ENCODE data around the gene APEX1. TPM values are rescaled to one million over a fixed set of nuclear protein-coding genes. Genes with fewer than 3 reads are reported as not detected.
"Not testable (repeated sequence)": the region's sequence is repeated elsewhere in the genome, so short reads cannot be mapped to it uniquely, and the experiment has no call there.

Gene APEX1
- total and polyA plus RNA-seq, 9 donors = 60.0 to 205 (median 182) TPM

- H3K4me1 ChIP-seq (ENCODE audit: control insufficient read depth, insufficient read depth, low read length) = no peaks in the 10 kb centered on the region
- H3K4me3 ChIP-seq (ENCODE audit: low read length) = no peak overlapping the region
- no peaks in the 10 kb centered on the region for H3K9me3 ChIP-seq (replicated peaks; ENCODE audit: control insufficient read depth, low read depth, low read length)
- no peaks in the 10 kb centered on the region for H3K27me3 ChIP-seq (ENCODE audit: control insufficient read depth, insufficient read depth, low read length)
- no peaks in the 10 kb centered on the region for H3K36me3 ChIP-seq (ENCODE audit: control insufficient read depth, insufficient read depth, low read length)
- H3K27ac ChIP-seq (ENCODE audit: low read length) = no peak overlapping the region
- WGBS (ENCODE audit: insufficient coverage) = no CpG with 5 or more reads among the region's 2 CpGs
- no peak for DNase-seq
Measured at GRCh38 chr14:20501346-20501745, 46.3 kb downstream of the APEX1 start.

DNA sequence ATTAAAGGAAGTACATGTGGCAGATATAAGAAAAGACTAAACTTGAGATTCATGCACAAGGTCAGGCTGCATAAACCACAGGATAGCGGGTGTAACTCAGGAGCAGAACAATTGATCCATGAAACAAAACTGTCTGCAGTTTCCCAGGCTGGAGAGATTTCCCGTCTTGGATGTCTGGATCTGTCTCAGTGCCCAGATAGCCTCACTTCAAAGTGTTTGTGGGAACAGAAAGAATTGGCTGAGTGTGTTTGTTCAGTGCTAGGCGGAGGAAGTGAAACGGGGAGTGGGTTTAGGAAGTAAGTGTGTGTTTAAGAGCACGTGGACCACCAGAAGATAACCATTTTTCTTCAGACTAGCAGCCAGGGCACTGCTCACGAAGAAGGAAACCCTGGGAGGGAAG lies 48.9 kb downstream of the APEX1 start:
- no peaks in the 10 kb centered on the region for H3K27me3 ChIP-seq (ENCODE audit: control insufficient read depth, insufficient read depth, low read length)
- WGBS (ENCODE audit: insufficient coverage) = 41% methylated on average over 3 of the region's 6 CpGs
- H3K4me3 ChIP-seq (ENCODE audit: low read length) = no peak overlapping the region
- no peaks in the 10 kb centered on the region for H3K4me1 ChIP-seq (ENCODE audit: control insufficient read depth, insufficient read depth, low read length)
- no peaks in the 10 kb centered on the region for H3K9me3 ChIP-seq (replicated peaks; ENCODE audit: control insufficient read depth, low read depth, low read length)
- no peaks in the 10 kb centered on the region for H3K36me3 ChIP-seq (ENCODE audit: control insufficient read depth, insufficient read depth, low read length)
- no peak overlapping the region for H3K27ac ChIP-seq (ENCODE audit: low read length)
- peak; percentile 45 for DNase-seq

- H3K4me3 ChIP-seq (ENCODE audit: low read length); H3K9me3 ChIP-seq (replicated peaks; ENCODE audit: control insufficient read depth, low read depth, low read length); H3K4me1 ChIP-seq (ENCODE audit: control insufficient read depth, insufficient read depth, low read length); H3K27me3 ChIP-seq (ENCODE audit: control insufficient read depth, insufficient read depth, low read length); H3K27ac ChIP-seq (ENCODE audit: low read length); DNase-seq; H3K36me3 ChIP-seq (ENCODE audit: control insufficient read depth, insufficient read depth, low read length): not testable (repeated sequence)
- no CpG with 5 or more reads among the region's 30 CpGs for WGBS (ENCODE audit: insufficient coverage)
Measured at GRCh38 chr14:20506276-20506675, 51.2 kb downstream of the APEX1 start.

DNA sequence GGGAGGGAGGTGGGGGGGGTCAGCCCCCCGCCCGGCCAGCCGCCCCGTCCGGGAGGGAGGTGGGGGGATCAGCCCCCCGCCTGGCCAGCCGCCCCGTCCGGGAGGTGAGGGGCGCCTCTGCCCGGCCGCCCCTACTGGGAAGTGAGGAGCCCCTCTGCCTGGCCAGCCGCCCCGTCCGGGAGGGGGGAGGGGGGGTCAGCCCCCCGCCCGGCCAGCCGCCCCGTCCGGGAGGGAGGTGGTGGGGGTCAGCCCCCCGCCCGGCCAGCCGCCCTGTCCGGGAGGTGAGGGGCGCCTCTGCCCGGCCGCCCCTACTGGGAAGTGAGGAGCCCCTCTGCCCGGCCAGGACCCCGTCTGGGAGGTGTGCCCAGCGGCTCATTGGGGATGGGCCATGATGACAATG lies 51.7 kb downstream of the APEX1 start:
- not testable (repeated sequence) for DNase-seq; H3K36me3 ChIP-seq (ENCODE audit: control insufficient read depth, insufficient read depth, low read length); H3K4me3 ChIP-seq (ENCODE audit: low read length); H3K27ac ChIP-seq (ENCODE audit: low read length); H3K4me1 ChIP-seq (ENCODE audit: control insufficient read depth, insufficient read depth, low read length); H3K27me3 ChIP-seq (ENCODE audit: control insufficient read depth, insufficient read depth, low read length); H3K9me3 ChIP-seq (replicated peaks; ENCODE audit: control insufficient read depth, low read depth, low read length)
- WGBS (ENCODE audit: insufficient coverage) = no CpG with 5 or more reads among the region's 30 CpGs

Other genes with a start within 250 kb of the APEX1 start
- gene OR11H6, start 231.5 kb upstream of the APEX1 start, total RNA-seq = not detected
- not detected for gene OR11H6, start 231.5 kb upstream of the APEX1 start, polyA plus RNA-seq (ENCODE audit: insufficient read depth in 1 of 8, insufficient read length in 8 of 8, low replicate concordance in 1 of 8)
- not detected for gene OR11H7, start 226.2 kb upstream of the APEX1 start, total RNA-seq
- gene OR11H7, start 226.2 kb upstream of the APEX1 start, polyA plus RNA-seq (ENCODE audit: insufficient read depth in 1 of 8, insufficient read length in 8 of 8, low replicate concordance in 1 of 8) = under 1 TPM in 3 of 8 donors, not detected in 5; 0.15 to 0.38 (median 0.31) TPM
- gene OR11H4, start 215.9 kb upstream of the APEX1 start, total RNA-seq = not detected
- gene OR11H4, start 215.9 kb upstream of the APEX1 start, polyA plus RNA-seq (ENCODE audit: insufficient read depth in 1 of 8, insufficient read length in 8 of 8, low replicate concordance in 1 of 8) = not detected
- gene TTC5, start 149.3 kb upstream of the APEX1 start, total RNA-seq = 16.0 TPM
- gene TTC5, start 149.3 kb upstream of the APEX1 start, polyA plus RNA-seq (ENCODE audit: insufficient read depth in 1 of 8, insufficient read length in 8 of 8, low replicate concordance in 1 of 8) = 10 to 100 TPM in 7 of 8 donors, 1 to 10 TPM in 1; 9.6 to 15.9 (median 11.7) TPM
- 76.1 TPM for gene CCNB1IP1, start 121.9 kb upstream of the APEX1 start, total RNA-seq
- 10 to 100 TPM; 51.5 to 74.3 (median 65.6) TPM for gene CCNB1IP1, start 121.9 kb upstream of the APEX1 start, polyA plus RNA-seq (ENCODE audit: insufficient read depth in 1 of 8, insufficient read length in 8 of 8, low replicate concordance in 1 of 8)
- 21.8 TPM for gene PARP2, start 111.6 kb upstream of the APEX1 start, total RNA-seq
- gene PARP2, start 111.6 kb upstream of the APEX1 start, polyA plus RNA-seq (ENCODE audit: insufficient read depth in 1 of 8, insufficient read length in 8 of 8, low replicate concordance in 1 of 8) = 10 to 100 TPM; 29.6 to 36.9 (median 33.4) TPM
- 14.8 TPM for gene TEP1, start 41.7 kb upstream of the APEX1 start, total RNA-seq
- gene TEP1, start 41.7 kb upstream of the APEX1 start, polyA plus RNA-seq (ENCODE audit: insufficient read depth in 1 of 8, insufficient read length in 8 of 8, low replicate concordance in 1 of 8) = 10 to 100 TPM; 12.2 to 18.5 (median 15.8) TPM
- 1.1 TPM for gene KLHL33, start 19.1 kb upstream of the APEX1 start, total RNA-seq
- 1 to 10 TPM in 4 of 8 donors, under 1 TPM in 4; 0.37 to 2.5 (median 1.1) TPM for gene KLHL33, start 19.1 kb upstream of the APEX1 start, polyA plus RNA-seq (ENCODE audit: insufficient read depth in 1 of 8, insufficient read length in 8 of 8, low replicate concordance in 1 of 8)
- 28.8 TPM for gene OSGEP, start 414 bp upstream of the APEX1 start, total RNA-seq
- 10 to 100 TPM; 26.4 to 47.5 (median 34.0) TPM for gene OSGEP, start 414 bp upstream of the APEX1 start, polyA plus RNA-seq (ENCODE audit: insufficient read depth in 1 of 8, insufficient read length in 8 of 8, low replicate concordance in 1 of 8)
- 13.7 TPM for gene PIP4P1, start 6.2 kb downstream of the APEX1 start, total RNA-seq
- gene PIP4P1, start 6.2 kb downstream of the APEX1 start, polyA plus RNA-seq (ENCODE audit: insufficient read depth in 1 of 8, insufficient read length in 8 of 8, low replicate concordance in 1 of 8) = 10 to 100 TPM; 19.4 to 25.4 (median 20.5) TPM
- 8.9 TPM for gene PNP, start 14.2 kb downstream of the APEX1 start, total RNA-seq
- 10 to 100 TPM in 7 of 8 donors, 1 to 10 TPM in 1; 9.8 to 16.5 (median 11.6) TPM for gene PNP, start 14.2 kb downstream of the APEX1 start, polyA plus RNA-seq (ENCODE audit: insufficient read depth in 1 of 8, insufficient read length in 8 of 8, low replicate concordance in 1 of 8)
- 0.09 TPM for gene RNASE10, start 50.3 kb downstream of the APEX1 start, total RNA-seq
- gene RNASE10, start 50.3 kb downstream of the APEX1 start, polyA plus RNA-seq (ENCODE audit: insufficient read depth in 1 of 8, insufficient read length in 8 of 8, low replicate concordance in 1 of 8) = under 1 TPM in 3 of 8 donors, not detected in 5; 0.16 to 0.27 (median 0.23) TPM
- not detected for gene RNASE9, start 105.8 kb downstream of the APEX1 start, total RNA-seq
- not detected for gene RNASE9, start 105.8 kb downstream of the APEX1 start, polyA plus RNA-seq (ENCODE audit: insufficient read depth in 1 of 8, insufficient read length in 8 of 8, low replicate concordance in 1 of 8)
- gene RNASE11, start 132.8 kb downstream of the APEX1 start, total RNA-seq = not detected
- not detected for gene RNASE11, start 132.8 kb downstream of the APEX1 start, polyA plus RNA-seq (ENCODE audit: insufficient read depth in 1 of 8, insufficient read length in 8 of 8, low replicate concordance in 1 of 8)
- gene RNASE12, start 136.2 kb downstream of the APEX1 start, total RNA-seq = not detected
- not detected for gene RNASE12, start 136.2 kb downstream of the APEX1 start, polyA plus RNA-seq (ENCODE audit: insufficient read depth in 1 of 8, insufficient read length in 8 of 8, low replicate concordance in 1 of 8)
- not detected for gene OR6S1, start 186.5 kb downstream of the APEX1 start, total RNA-seq
- not detected for gene OR6S1, start 186.5 kb downstream of the APEX1 start, polyA plus RNA-seq (ENCODE audit: insufficient read depth in 1 of 8, insufficient read length in 8 of 8, low replicate concordance in 1 of 8)
- gene RNASE4, start 229.3 kb downstream of the APEX1 start, total RNA-seq = 18.4 TPM
- 1 to 10 TPM; 2.4 to 8.4 (median 4.9) TPM for gene RNASE4, start 229.3 kb downstream of the APEX1 start, polyA plus RNA-seq (ENCODE audit: insufficient read depth in 1 of 8, insufficient read length in 8 of 8, low replicate concordance in 1 of 8)
- gene ANG, start 233.5 kb downstream of the APEX1 start, total RNA-seq = 4.6 TPM
- 1 to 10 TPM; 1.9 to 5.0 (median 3.0) TPM for gene ANG, start 233.5 kb downstream of the APEX1 start, polyA plus RNA-seq (ENCODE audit: insufficient read depth in 1 of 8, insufficient read length in 8 of 8, low replicate concordance in 1 of 8)

Measured in muscle of leg (tissue), 11 donors.